Embryonic facial prominence (tissue), 1 donor: ENCODE measurements around the gene OOSP1.
"Not testable (repeated sequence)": the region's sequence is repeated elsewhere in the genome, so short reads cannot be mapped to it uniquely, and the experiment has no call there.

Experiments
- DNase-seq: peaks from one replicate; pipeline ENCODE4 v3.0.0-alpha.2; 2016; ENCODE audit errors: extremely low spot score

The OOSP1 gene

DNA sequence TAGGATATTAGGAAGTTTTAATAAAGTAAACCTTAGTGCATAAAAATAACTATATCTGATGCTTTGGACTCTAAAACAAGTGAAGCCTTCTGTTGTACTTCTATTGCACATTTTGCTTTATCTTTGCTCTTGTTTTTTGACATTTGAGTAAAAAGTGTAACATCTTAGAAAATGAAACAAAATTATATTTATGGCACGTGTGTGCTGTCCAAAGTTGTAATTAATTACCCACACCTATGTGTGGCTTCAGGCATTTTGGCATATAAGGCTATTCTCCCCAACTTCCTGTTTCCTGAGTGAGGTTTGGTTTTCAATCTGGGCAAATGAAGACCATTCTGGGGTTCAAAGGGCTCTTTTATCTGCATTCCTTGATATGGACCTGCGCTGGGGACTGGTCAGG, at the start of gene OOSP1:
Gene OOSP1, plus strand, starts transcription at position 301 of the 400 bp plus-strand sequence. Its CDS starts 23 bp downstream, at position 324.
- DNase-seq, result no peak

GRCh38 chr11:59891781-59892181, 46.5 kb upstream of the OOSP1 start:
- DNase-seq, result no peak

DNA sequence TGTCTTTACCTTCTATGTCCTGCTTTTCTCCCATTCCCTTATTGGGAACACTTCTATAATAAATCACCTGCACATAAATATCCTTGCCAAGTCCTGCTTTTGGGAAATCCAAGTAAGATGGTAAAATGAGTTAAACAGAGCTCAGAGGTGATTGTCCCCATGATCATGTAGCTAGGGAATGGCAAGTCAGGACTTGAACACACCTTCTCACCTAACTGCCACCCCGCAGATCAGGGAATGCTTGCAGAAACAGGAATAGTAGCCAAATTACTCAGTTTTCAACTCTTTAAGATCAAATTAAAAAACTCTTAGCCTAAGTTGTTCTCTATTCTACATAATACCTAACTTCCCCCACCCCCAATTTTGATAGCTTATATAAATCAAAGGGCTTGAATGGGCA, 43.6 kb upstream of the OOSP1 start:
- DNase-seq, result no peak

GRCh38 chr11:59898046-59898445, 40.2 kb upstream of the OOSP1 start:
- DNase-seq, result no peak

DNA sequence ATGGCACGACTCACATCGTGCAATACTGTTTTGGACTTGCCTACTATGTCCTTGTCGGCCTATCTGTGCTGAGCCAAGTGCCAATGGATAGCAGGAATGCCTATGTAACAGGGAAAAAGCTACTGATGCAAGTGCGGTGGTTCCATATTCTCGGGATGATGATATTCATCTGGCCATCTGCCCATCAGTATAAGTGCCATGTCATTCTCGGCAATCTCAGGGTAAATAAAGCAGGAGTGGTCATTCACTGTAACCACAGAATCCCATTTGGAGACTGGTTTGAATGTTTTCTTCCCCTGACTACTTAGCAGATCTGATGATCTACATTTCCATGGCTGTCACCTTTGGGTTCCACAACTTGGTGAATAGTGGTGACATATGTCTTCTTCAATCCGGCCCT, 39.6 kb upstream of the OOSP1 start:
- no peak for DNase-seq

DNA sequence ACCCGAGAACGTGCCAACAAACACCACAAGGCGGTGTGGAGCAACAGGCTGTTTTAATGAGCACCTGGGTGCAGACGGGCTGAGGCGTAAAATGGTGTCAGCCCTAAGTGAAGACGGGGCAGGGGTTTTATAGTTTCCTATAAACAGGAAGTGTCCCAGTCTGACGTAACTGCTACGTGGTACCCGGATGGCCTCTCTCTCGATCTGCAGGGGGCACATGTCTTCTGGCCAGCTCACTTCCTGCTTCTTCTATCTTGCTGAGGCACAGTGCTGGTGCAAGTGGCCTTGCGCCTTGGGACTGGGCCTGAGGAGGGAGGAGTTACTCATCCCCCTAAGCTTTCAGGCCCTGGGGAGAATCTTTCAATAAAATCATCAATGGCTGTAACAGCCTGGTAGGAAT, 38.7 kb upstream of the OOSP1 start:
- no peak for DNase-seq

- peak; percentile 9 for DNase-seq
These were observed 37.7 kb upstream of the OOSP1 start for GRCh38 chr11:59900366-59901126.

DNA sequence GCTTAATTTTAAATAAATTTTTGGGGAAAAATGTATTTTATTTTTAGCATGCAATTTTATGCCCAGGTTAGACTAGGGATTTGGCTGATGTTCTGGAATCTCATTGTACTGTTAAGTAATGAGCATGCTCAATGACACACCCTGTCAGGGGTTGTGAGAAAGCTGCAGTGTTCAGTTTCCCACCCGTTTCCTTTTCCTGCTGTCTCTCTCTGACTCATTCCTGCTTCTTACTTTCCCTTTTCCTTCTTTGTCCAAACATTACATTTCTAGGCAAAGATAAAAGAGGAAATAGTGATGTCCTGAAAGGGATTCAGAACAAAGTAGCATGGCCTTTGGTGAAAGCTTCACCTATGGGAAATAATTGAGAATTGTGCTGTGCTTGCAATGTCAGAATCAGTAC, 36.9 kb upstream of the OOSP1 start:
- no peak for DNase-seq

DNA sequence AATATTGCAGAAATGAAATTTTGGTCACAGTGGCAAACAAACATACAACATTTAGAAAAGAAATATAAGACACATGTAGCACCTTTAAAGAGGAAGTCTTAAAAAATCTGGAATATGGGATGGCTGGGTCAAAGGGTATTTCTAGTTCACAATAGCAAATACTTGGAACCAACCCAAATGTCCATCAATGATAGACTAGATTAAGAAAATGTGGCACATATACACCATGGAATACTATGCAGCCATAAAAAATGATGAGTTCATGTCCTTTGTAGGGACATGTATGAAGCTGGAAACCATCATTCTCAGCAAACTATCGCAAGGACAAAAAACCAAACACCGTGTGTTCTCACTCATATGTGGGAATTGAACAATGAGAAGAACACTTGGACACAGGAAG, 34.7 kb upstream of the OOSP1 start:
- DNase-seq, result not testable (repeated sequence)

- no peak for DNase-seq
These were observed 19.8 kb upstream of the OOSP1 start for GRCh38 chr11:59918480-59918879.

DNA sequence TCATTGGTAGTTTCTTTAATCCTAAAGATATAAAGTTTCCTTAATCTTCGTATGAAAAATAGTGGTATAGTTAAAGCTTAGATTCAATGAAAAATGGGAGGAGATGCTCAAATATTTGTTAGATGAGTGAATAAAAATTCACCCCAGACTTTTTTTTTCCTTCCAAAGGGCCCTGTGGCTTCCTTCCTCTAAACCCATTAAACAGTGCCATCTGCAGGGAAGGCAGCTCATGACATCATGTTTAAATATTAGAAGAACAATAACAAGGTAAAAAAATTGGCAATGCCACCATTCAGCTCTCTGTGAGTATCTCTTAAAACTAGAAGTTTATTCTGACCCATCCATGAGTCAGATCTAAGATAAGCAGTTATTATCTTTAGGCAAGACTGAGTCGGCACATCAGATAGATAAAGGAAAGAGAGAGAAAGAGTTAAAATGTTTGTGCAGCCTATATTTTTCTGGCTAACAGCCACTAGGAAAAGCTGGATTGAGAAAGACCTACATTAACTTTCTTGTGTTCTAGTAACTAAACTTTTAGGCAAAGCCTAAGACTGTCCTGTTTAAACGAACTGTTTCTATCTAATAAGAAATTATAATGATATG, 19.1 kb upstream of the OOSP1 start:
- no peak for DNase-seq

DNA sequence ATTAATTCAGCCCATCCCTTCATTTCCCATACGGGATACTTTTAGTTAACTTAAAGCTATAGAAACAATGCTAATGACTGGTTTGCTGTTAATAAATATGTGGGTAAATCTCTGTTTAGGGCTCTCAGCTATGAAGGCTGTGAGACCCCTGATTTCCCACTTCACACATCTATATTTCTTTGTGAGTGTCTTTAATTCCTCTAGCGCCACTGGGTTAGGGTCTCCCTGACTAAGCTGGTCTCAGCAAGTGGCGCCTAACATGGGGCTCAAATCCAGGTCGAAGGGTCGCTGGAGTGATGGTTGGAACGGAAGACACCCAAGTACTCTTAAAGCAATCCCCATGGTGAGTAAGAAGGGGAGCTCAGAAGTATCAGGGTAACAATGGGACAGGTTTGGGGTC, 14.4 kb upstream of the OOSP1 start:
- DNase-seq, result no peak

- DNase-seq, result no peak
These were observed 6.5 kb upstream of the OOSP1 start for GRCh38 chr11:59931688-59932087.

GRCh38 chr11:59938718-59939117, 486 bp downstream of the OOSP1 start:
- no peak for DNase-seq

- DNase-seq, result no peak
These were observed 1.2 kb downstream of the OOSP1 start for GRCh38 chr11:59939482-59939881.

DNA sequence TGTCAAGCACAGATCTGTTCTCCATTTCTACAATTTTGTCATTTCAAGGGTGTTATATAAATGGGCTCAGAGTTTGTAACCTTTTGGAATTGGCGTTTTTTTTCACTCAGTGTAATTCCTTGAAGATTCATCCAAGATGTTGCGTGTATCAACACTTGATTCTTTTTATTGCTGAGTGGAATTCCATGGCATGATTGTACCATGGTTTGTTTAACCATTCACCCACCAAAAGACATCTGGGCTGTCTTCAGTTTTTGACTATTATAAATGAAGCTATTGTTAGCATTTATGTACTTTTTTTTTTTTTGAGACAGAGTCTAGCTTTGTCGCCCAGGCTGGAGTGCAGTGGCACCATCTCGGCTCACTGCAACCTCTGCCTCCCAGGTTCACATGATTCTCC, 2.9 kb downstream of the OOSP1 start:
- DNase-seq, result no peak

DNA sequence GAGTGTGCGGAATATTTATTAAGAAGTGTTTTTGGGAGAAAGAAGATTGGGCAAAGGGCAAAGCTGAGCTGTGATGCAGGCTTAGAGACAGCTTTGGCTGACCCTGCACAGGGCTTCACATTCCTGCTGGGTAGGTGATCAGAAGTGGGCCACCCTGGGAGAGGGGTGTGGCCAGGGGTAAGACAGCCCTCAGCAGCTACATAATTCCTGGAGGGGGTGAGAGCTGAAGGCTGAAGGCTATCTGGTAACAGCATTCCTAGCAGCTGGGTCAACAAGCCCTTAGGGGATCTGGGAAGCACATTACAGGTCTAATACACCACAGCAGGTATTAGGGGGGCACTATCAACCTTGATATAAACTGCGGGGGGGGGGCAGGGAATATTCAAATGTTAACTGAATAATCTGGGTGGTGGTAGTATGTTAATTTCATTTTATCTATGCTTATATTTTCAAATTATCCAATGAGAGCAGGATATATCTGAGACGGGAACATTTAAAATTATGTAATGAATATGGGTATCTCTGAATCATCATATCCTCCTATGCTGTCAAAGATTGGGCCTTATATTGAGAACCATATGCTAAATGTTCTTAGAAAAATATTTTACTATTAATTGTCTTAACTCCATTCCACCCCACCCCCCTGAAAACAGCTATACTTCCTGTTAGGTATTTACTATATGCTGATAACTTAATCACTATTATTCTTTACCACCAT, 5.9 kb downstream of the OOSP1 start:
- DNase-seq, result no peak

DNA sequence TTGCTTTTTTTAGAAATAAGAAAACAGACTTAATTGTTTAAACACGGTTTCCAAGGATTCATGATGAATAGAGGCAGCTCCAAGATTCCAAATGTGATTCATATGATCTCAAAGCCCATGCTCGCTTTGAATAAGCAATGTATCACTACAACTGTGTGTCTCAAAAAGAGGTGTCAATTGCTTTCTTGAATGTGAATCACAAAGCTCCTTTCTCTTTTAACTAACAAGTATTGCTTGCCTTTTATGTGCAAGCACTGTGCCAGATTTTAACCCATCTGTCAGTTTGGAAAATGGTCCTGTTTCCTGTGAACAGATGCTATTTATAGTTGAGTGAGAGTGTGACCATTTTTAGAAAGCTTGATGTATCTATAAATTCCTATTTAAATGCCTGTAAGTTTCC, 6.5 kb downstream of the OOSP1 start:
- no peak for DNase-seq

GRCh38 chr11:59953463-59954218, 15.4 kb downstream of the OOSP1 start:
- DNase-seq, result no peak

- no peak for DNase-seq
These were observed 16.1 kb downstream of the OOSP1 start for GRCh38 chr11:59954219-59954847.

DNA sequence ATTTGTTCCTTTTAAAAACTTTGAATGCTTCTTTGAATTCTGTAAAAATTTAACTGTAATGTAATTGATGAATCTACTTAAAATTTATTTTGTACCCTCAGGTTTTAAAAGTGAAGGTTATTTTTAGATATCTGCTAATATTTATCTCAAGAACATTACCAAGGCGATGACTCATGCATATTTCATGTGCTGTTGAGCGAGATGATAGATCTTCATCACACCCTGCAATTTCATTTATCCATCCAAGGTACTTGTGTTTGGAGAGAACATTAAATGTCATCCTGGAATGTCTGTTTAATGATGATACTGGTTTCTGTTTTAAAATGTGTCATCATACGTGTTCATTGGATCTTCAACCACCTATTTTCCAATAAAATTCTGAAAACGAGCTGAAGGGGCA, 18.9 kb downstream of the OOSP1 start:
- no peak for DNase-seq
